Transverse colon (tissue), 4 donors: ENCODE measurements around the gene BLTP1. TPM values are rescaled to one million over a fixed set of nuclear protein-coding genes. Genes with fewer than 3 reads are reported as not detected.
"Not testable (repeated sequence)": the region's sequence is repeated elsewhere in the genome, so short reads cannot be mapped to it uniquely, and the experiment has no call there.

Experiments
- DNase-seq: peaks from one replicate; pipeline ENCODE4 v3.0.0-alpha.2; 2019
- H3K27ac ChIP-seq, 4 donors: fragments of 200-600 bp; sonication (generic); 2 replicates each; pipeline ENCODE4 v1.5.1; 2016 to 2018; ENCODE audit warnings: inconsistent platforms in 4 of 4
- H3K27me3 ChIP-seq: fragments of 200-600 bp; sonication (generic); 2 replicates; pipeline ENCODE4 v1.5.1; 2017; ENCODE audit warnings: inconsistent platforms
- H3K36me3 ChIP-seq, 4 donors: fragments of 200-600 bp; sonication (generic); 2 replicates each; pipeline ENCODE4 v1.5.1; 2017 to 2019; ENCODE audit warnings: inconsistent platforms in 4 of 4
- H3K4me1 ChIP-seq, 4 donors: fragments of 200-600 bp; sonication (generic); 2 replicates each; pipeline ENCODE4 v1.5.1; 2017 to 2020; ENCODE audit warnings: inconsistent platforms in 4 of 4
- H3K4me3 ChIP-seq, 4 donors: fragments of 200-600 bp; sonication (generic); 1 replicate in 1 of 4; 2 replicates in 3 of 4; pipeline versions ENCODE4 v1.5.1 to v1.6.1; 2017 to 2019; ENCODE audit warnings: inconsistent platforms in 4 of 4
- H3K9me3 ChIP-seq, 2 donors: fragments of 200-600 bp; sonication (generic); 2 replicates each; pipeline ENCODE4 v1.5.1; 2017 to 2019; ENCODE audit warnings: inconsistent platforms in 2 of 2
- EP300 ChIP-seq: sonication (generic); formaldehyde crosslinking; IDR thresholded peaks from one replicate; pipeline ENCODE4 v1.6.1; 2017; ENCODE audit warnings: antibody characterized with exemption, low read depth
- POLR2A ChIP-seq: fragments of 450-650 bp; IDR thresholded peaks from one replicate; pipeline ENCODE4 v1.6.1; 2016; ENCODE audit warnings: antibody characterized with exemption, mild to moderate bottlenecking, moderate library complexity
- POLR2AphosphoS5 ChIP-seq, 3 donors: sonication (generic); formaldehyde crosslinking; IDR thresholded peaks; one replicate each; pipeline ENCODE4 v1.6.1; 2016; ENCODE audit warnings: antibody characterized with exemption in 3 of 3
- WGBS, 2 donors: methylation state at CpG; one replicate each; pipeline ENCODE4 v1.1.5; 2018; ENCODE audit warnings: low coverage in 1 of 2; 5-methylcytosine and 5-hydroxymethylcytosine counted together
- in situ Hi-C, 4 donors: fragments of 200-750 bp; cut with MboI; loops; one replicate each; pipeline versions ENCODE4 v1.15.0 to v1.15.1; 2017; ENCODE audit warnings: low sequenced_read_pairs in 3 of 4, low pct_ligation_motif_present in 1 of 4, low pct_unique_long_range_greater_than_20kb in 1 of 4
- intact Hi-C: fragments of 100-400 bp; cut with DNase I; formaldehyde crosslinking; loops from one replicate; pipeline ENCODE4 v1.15.1; 2023; ENCODE audit warnings: low total_unique reads
- total RNA-seq, 4 donors: library from RNA; depleted of rRNA; stranded (reverse); fragments of >200 nt; gene quantifications; one replicate each; pipeline ENCODE4 v1.1.0, GENCODE V29; 2016
- TF ChIP-seq, protein P1 (sequence below), 5 experiments: fragments of 200-600 bp in 3 of 5; fragments of 450-650 bp in 2 of 5; sonication (generic) in 3 of 5; IDR thresholded peaks; 1 replicate in 2 of 5; 2 replicates in 3 of 5; pipeline ENCODE4 v1.5.1; 2016 to 2017; ENCODE audit warnings: antibody characterized with exemption in 5 of 5, inconsistent platforms in 3 of 5, mild to moderate bottlenecking in 2 of 5, moderate library complexity in 1 of 5

Gene BLTP1
- 100 to 1,000 TPM in 3 of 4 donors, 10 to 100 TPM in 1; 98.7 to 227 (median 150) TPM for total RNA-seq

- Histone ChIP-seq H3K9me3 (no peaks in the 10 kb centered on the region), H3K27ac (peak within 1 kb of the TSS; percentile 95 to 97 (median 96)), H3K4me1 (peaks cover 5 to 30% (median 11%) of the 10 kb centered on the region in 4 donors), H3K27me3 (no peaks in the 10 kb centered on the region), H3K36me3 (peaks cover 0 to 7% (median 3%) of the 10 kb centered on the region in 4 donors), H3K4me3 (peak within 1 kb of the TSS; percentile 73 to 94 (median 86))
- intact Hi-C loops: no loop called here
- 0 to 2% methylated on average over 6 to 28 of the region's 53 CpGs for WGBS, 2 donors
- peak; percentile 93 for DNase-seq
- TF ChIP-seq POLR2A (peak; percentile 70), POLR2AphosphoS5 (IDR thresholded peaks at IDR 0.05) (peak; percentile 72 to 79 (median 78)), EP300 (no peak)
- TF ChIP-seq, protein P1, sequence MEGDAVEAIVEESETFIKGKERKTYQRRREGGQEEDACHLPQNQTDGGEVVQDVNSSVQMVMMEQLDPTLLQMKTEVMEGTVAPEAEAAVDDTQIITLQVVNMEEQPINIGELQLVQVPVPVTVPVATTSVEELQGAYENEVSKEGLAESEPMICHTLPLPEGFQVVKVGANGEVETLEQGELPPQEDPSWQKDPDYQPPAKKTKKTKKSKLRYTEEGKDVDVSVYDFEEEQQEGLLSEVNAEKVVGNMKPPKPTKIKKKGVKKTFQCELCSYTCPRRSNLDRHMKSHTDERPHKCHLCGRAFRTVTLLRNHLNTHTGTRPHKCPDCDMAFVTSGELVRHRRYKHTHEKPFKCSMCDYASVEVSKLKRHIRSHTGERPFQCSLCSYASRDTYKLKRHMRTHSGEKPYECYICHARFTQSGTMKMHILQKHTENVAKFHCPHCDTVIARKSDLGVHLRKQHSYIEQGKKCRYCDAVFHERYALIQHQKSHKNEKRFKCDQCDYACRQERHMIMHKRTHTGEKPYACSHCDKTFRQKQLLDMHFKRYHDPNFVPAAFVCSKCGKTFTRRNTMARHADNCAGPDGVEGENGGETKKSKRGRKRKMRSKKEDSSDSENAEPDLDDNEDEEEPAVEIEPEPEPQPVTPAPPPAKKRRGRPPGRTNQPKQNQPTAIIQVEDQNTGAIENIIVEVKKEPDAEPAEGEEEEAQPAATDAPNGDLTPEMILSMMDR (IDR thresholded peaks at IDR 0.05): no peak
- in situ Hi-C loops: no loop called here
These were observed at the start of gene BLTP1 for GRCh38 chr4:122151982-122152710. BLTP1 (plus strand) TSS chr4:122152331; CDS start chr4:122170648, 18,317 bp downstream.

DNA sequence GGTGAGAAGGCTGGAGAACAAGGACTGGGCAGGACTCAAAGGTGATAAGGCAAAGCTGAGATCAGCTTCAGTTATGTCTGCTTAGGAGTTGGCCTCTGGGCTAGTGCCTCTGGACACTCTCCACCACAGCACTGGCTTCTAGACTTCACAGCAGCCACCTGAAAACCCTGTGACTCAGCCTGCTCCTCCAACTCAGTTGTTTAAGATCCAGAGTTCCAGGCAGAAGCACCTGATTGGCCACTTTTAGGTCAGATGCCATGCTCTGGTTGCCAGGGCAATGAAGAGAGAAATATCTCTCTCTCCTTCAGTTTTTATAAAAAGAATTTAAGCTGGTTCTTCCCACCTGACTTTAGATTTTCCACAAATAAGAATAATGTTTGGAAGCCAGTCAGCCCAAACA lies 47.9 kb upstream of the BLTP1 start:
- no peaks in the 10 kb centered on the region for H3K36me3 ChIP-seq
- H3K4me3 ChIP-seq: no peak overlapping the region
- no peak overlapping the region for H3K27ac ChIP-seq
- TF ChIP-seq EP300 (no peak), POLR2AphosphoS5 (IDR thresholded peaks at IDR 0.05) (no peak)
- no peak for DNase-seq
- H3K4me1 ChIP-seq: no peaks in the 10 kb centered on the region
- H3K27me3 ChIP-seq: no peaks in the 10 kb centered on the region
- H3K9me3 ChIP-seq: no peaks in the 10 kb centered on the region
- intact Hi-C loops: no loop called here
- in situ Hi-C loops: no loop called here

DNA sequence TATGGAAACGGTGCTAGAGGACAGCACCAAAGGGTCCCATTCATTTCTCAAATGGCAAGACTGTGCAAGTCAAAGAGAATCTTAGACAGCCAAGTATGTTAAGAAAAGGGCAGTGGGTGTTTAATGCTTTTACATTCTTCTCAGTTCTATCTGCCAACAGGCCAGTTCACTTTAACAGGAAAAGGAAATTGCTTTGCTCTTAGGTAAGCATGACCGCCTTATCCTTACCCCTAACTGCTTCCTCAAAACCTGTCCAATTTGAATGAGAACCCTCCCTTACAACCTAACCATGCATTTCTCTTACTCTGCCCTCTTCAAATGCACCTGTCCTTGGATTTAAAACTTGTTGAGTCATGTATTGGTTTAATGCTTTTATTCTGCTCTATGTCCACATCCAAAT lies 44.5 kb upstream of the BLTP1 start:
- TF ChIP-seq EP300 (no peak), POLR2AphosphoS5 (IDR thresholded peaks at IDR 0.05) (no peak), POLR2A (no peak)
- TF ChIP-seq, protein P1 (IDR thresholded peaks at IDR 0.05): no peak
- Histone ChIP-seq H3K4me3 (no peak overlapping the region), H3K9me3 (no peaks in the 10 kb centered on the region), H3K27me3 (no peaks in the 10 kb centered on the region), H3K4me1 (no peaks in the 10 kb centered on the region), H3K27ac (no peak overlapping the region), H3K36me3 (no peaks in the 10 kb centered on the region)
- no peak for DNase-seq
- 64 to 72% methylated on average over 2 of the region's 2 CpGs for WGBS, 2 donors
- intact Hi-C loops: no loop called here
- in situ Hi-C loops: no loop called here

GRCh38 chr4:122110304-122110703 lies 41.8 kb upstream of the BLTP1 start:
- WGBS, 2 donors: 82% methylated on average over 14 of the region's 14 CpGs; no CpG with 5 or more reads in 1 of the 2 donors
- H3K9me3 ChIP-seq, H3K4me1 ChIP-seq, DNase-seq, intact Hi-C loops, H3K27me3 ChIP-seq, H3K27ac ChIP-seq, in situ Hi-C loops, H3K4me3 ChIP-seq, H3K36me3 ChIP-seq: not testable (repeated sequence)

- TF ChIP-seq, protein P1 (IDR thresholded peaks at IDR 0.05): no peak
- no peak for TF ChIP-seq POLR2A
- TF ChIP-seq POLR2AphosphoS5 (IDR thresholded peaks at IDR 0.05): no peak
- no peak for TF ChIP-seq EP300
- DNase-seq: no peak
- 79% methylated on average over 1 of the region's 1 CpG; no CpG with 5 or more reads in 1 of the 2 donors for WGBS, 2 donors
- in situ Hi-C loops (no loop called here), intact Hi-C loops (no loop called here)
- Histone ChIP-seq H3K27ac (no peak overlapping the region), H3K27me3 (no peaks in the 10 kb centered on the region), H3K36me3 (no peaks in the 10 kb centered on the region), H3K4me1 (no peaks in the 10 kb centered on the region), H3K4me3 (no peak overlapping the region), H3K9me3 (no peaks in the 10 kb centered on the region)
These were observed 34.4 kb upstream of the BLTP1 start for GRCh38 chr4:122117743-122118142.
